Activated effector memory CD4-positive, alpha-beta T cell treated with anti-CD3 and anti-CD28 coated beads, Interleukin-2, amount 50 U/mL, for 16 hours (primary cell): ENCODE measurements around the gene U2AF2.
"Not testable (repeated sequence)": the region's sequence is repeated elsewhere in the genome, so short reads cannot be mapped to it uniquely, and the experiment has no call there.

Experiments
- DNase-seq: peaks from one replicate; pipeline ENCODE4 v3.0.0-alpha.2; 2020

U2AF2 gene

DNA sequence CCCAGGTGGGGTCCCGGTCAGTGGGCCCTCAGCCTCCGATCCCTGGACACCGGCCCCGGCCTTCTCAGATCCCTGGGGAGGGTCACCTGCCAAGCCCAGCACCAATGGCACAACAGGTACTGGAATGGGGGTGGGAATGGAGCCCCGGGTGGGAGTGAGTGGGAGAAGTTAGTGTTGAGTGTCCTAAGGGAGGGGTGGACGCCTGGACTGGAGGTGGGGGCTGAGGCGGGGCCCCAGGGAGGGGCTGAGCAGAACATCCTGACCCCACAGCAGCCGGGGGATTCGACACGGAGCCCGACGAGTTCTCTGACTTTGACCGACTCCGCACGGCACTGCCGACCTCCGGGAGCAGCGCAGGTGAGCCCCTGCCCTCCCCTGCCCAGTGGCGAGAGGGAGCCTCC, 37.8 kb downstream of the U2AF2 start:
- peak; percentile 55 for DNase-seq

DNA sequence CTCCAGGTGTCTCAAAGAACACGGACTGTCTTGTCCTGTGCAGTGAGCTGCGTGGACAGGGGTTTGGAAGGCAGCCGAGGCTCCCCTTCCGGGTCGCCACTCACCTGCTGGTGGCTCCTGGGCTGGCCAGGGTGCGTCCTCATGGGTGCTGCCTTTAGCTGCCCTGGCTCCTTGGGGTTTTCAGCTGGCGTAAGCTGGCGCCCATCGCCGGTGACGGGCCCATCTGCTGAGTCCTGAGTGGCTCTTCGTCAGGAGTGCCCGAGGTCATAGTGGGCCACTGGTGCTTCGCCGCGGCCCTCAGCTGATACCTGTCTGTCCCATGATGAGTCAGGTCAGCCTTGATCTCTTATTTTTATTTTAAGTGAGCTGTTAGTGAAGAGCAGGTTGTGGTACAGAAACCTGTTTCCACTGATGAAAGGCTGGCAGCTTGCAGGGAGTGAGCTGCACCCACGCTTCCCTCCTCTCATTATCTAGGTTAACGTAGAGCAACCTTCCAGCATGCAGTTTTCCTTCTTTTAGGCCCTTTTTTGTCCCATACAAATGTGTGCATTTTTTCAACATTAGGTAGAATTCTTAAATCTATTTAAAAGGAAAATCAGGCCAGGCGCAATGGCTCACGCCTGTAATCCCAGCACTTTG, 38.6 kb downstream of the U2AF2 start:
- DNase-seq, result peak; percentile 58

GRCh38 chr19:55694241-55694655, 39.4 kb downstream of the U2AF2 start:
- peak; percentile 9 for DNase-seq

GRCh38 chr19:55694656-55695491, 40.0 kb downstream of the U2AF2 start:
- peak; percentile 60 for DNase-seq

DNA sequence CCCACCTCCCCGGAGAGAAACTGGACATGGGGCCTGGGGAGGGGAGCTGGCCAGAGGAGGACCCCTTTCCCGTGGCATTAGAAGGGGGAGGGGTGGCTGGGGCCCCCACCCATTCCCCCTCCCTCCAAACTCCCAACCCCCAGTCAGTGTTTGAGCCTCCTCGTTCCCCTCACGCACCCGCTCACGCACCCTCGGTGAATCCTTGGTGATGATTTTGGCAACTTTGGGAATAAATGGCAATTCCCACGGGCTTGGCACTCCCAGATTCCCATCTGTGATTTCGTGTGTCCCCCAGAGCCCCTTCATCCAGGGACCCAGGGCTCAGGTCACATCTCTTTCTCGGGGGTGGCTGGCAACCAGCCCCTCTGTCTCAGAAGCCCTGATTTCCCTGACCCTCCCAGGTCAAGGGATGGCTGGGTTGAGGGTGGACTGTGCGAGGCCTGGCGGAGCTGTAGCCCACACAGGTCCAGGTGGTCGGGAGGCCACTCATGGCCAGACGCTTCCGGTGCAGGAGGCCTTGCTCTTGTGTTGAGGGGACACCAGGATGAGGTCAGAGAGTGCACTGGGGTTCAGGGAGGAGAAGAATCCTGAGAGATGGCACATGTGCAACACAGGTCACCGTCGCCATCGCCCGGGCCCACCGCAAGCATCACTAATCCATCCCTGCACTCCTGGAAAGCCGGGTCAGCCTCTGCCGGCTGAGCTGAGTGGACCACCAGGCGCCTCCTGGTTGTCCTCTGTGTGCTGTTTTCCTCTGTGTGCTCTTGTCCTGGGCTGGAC, 40.9 kb downstream of the U2AF2 start:
- no peak for DNase-seq

GRCh38 chr19:55696301-55697068, 41.6 kb downstream of the U2AF2 start:
- DNase-seq, result no peak

GRCh38 chr19:55697069-55697440, 42.2 kb downstream of the U2AF2 start:
- DNase-seq, result no peak

GRCh38 chr19:55697698-55698097, 42.9 kb downstream of the U2AF2 start:
- no peak for DNase-seq

DNA sequence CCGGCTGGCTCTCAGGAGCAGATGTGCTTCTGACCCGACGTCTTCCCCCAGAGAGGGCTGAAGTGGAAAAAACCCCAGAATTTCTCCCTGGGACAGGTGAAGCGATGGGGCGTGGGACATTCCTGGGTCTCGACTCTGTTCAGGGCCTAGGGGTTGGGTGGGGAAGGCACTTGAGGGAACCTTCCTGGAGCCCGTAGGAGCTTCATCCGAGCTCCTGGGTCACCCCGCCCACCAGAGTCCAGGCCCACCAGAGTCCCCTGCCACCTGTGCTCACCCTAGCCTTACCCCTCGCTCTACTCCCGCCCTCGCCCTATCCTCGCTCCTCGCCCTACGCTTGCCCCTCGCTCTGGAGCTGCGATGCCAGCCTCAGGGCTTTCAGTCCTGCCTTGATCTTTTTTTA, 43.4 kb downstream of the U2AF2 start:
- no peak for DNase-seq

DNA sequence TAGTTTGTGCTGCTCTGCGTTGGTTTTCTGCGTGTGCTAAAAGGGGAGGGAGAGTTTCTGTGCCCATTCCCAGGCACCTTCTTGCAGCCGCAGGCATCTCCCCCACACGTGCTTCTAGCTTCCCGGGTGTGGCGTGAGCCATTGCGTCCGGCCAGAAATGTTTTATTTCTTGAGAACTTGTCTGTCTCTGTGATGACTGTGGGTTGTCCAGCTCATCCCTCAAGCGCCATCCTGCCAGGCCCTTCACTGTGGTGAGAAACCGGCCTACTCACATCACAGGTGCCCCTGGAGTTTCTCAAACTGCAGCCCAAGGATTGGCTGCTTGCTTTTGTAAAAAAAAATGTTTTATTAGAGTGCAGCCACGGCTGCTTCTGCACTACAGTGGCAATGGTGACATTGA, 44.4 kb downstream of the U2AF2 start:
- no peak for DNase-seq

DNA sequence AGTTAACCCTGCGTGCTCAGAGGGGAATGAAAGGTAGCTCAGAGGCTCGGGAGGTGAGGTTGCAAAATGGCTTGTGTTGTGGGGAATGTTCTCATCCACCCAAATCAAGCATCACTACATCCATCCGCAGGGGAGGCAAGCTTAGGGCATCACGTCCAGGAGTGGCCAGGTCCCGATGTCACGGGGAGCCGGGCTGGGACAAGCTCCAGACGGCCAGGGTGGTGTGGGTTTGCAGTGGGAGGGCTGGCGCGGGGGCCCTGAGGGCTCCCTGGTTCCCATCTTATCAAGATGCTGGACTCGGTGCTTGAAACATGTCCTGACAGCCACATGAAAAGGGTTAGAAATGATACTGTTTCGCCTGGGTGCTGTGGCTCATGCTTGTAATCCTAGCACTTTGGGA, 46.0 kb downstream of the U2AF2 start:
- no peak for DNase-seq

DNA sequence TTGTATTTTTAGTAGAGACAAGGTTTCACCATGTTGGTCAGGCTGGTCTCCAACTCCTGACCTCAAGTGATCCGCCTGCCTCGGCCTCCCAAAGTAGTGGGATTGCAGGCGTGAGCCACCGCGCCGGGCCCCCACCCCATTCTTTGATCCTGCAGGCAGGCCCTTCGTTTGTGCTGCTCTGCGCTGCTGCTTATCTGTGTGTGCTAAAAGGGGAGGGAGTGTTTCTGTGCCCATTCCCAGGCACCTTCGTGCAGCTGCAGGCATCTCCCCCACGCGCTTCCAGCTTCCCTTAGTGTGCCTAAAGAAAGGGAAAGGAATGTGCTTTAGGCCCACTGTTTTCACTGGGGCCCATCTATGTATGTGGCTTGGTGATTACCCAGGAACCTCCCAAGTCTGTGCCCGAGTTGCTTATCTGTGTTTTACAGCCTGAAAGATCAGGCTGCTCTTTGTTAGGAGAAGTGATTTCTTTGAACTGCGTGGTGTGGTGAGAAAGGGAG, 47.3 kb downstream of the U2AF2 start:
- DNase-seq, result no peak

GRCh38 chr19:55703790-55704215, 49.0 kb downstream of the U2AF2 start:
- peak; percentile 82 for DNase-seq

GRCh38 chr19:55704494-55705245, 49.8 kb downstream of the U2AF2 start:
- no peak for DNase-seq

- DNase-seq, result no peak
These were observed 51.1 kb downstream of the U2AF2 start for GRCh38 chr19:55705972-55706371.

GRCh38 chr19:55711719-55712118, 56.9 kb downstream of the U2AF2 start:
- DNase-seq, result no peak

DNA sequence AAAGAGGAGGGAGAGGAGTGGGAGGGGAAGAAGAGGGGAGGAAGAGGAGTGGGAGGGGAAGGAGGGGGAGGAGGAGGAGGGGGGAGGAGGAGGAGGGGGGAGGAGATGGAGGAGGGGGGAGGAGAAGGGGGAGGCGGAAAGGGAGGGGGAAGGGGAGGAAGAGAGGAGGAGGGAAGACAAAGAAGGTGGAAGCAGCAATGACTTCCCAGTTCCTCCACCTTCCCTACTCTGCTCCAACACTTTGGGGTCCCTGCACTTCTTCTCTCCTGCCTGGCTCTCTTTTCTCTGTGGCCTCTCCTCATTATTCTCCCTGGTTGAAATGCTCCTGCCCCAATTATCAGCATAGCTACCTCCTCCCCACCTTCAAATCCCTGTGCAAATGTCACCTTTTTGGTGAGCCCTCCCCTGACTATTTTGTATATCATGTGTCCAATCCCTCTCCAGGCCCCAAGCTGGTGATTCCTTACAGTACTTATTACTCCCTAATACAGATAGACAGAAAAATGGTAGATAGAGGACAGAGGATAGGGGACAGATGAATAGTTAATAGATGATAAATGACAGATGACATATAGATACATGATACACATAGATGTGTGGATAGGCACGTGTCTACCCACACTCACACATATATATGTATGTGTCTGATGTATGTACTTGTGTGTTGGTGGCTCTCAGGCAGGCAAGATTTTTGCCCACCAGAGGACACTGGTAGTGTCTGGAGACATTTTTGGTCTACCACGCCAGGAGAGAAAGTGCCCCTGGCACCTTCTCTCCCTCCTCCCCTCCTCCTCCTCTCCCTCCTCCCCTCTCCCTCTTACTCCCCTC, 58.2 kb downstream of the U2AF2 start:
- DNase-seq, result no peak

GRCh38 chr19:55716531-55716930, 61.7 kb downstream of the U2AF2 start:
- DNase-seq, result no peak

DNA sequence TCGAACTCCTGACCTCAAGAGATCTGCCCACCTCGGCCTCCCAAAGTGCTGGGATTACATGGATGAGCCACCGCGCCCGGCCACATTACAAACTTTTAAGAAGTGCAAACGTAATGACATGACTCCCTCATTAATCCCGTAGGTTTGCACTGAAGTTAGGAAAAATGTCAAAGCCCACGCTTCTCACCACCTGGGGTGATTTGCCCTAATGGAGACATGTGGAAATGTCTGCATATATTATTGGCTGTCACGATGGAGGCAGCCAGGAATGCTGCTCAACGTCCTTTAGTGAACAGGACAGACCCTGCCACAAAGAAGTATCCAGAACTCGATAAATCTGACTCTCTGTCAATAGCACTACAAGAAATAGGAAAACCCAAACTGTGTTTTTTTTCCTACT, 62.4 kb downstream of the U2AF2 start:
- no peak for DNase-seq

DNA sequence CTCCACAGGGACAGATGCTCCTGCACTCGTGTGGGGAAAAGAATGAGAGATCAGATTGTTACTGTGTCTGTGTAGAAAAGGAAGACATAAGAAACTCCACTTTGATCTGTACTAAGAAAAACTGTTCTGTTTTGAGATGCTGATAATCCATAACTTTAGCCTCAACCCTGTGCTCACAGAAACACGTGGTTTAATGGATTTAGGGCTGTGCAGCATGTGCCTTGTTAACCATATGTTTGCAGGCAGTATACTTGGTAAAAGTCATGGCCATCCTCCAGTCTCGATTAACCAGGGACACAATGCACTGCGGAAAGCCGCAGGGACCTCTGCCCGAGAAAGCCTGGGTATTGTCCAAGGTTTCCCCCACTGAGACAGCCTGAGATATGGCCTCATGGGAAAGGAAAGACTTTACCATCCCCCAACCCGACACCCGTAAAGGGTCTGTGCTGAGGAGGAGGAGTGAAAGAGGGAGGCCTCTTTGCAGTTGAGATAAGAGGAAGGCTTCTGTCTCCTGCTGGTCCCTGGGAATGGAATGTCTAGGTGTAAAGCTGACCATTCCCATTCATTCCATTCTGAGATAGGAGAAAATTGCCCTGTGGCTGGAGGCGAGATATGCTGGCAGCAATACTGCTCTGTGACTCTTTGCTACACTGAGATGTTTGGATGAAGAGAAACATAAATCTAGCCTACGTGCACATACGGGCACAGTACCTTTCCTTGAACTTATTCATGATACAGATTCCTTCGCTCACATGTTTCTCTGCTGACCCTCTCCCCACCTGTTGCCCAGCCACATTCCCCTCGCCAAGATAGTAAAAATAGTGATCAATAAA, 63.3 kb downstream of the U2AF2 start:
- not testable (repeated sequence) for DNase-seq
